ENCODE results near the gene LYRM9.
"Not testable (repeated sequence)": the region's sequence is repeated elsewhere in the genome, so short reads cannot be mapped to it uniquely, and the experiment has no call there.

The LYRM9 gene

GRCh38 chr17:27892866-27893769, at the start of gene LYRM9:
LYRM9 (minus strand) TSS chr17:27893365; CDS start chr17:27882694, 10,671 bp downstream.
- DNase-seq (ENCODE audit: low spot score): peak; percentile 87

- no peak for DNase-seq (ENCODE audit: low spot score)
These were observed 47.6 kb upstream of the LYRM9 start for GRCh38 chr17:27940503-27941428.

GRCh38 chr17:27939474-27940465, 46.6 kb upstream of the LYRM9 start:
- no peak for DNase-seq (ENCODE audit: low spot score)

GRCh38 chr17:27938864-27939263, 45.7 kb upstream of the LYRM9 start:
- DNase-seq (ENCODE audit: low spot score): no peak

GRCh38 chr17:27938241-27938640, 45.1 kb upstream of the LYRM9 start:
- no peak for DNase-seq (ENCODE audit: low spot score)

GRCh38 chr17:27937025-27937546, 43.9 kb upstream of the LYRM9 start:
- DNase-seq (ENCODE audit: low spot score): no peak

GRCh38 chr17:27930000-27930399, 36.8 kb upstream of the LYRM9 start:
- no peak for DNase-seq (ENCODE audit: low spot score)

- no peak for DNase-seq (ENCODE audit: low spot score)
These were observed 35.4 kb upstream of the LYRM9 start for GRCh38 chr17:27928587-27928986.

- DNase-seq (ENCODE audit: low spot score): no peak
These were observed 34.6 kb upstream of the LYRM9 start for GRCh38 chr17:27927781-27928180.

- no peak for DNase-seq (ENCODE audit: low spot score)
These were observed 28.4 kb upstream of the LYRM9 start for GRCh38 chr17:27921599-27921998.

- DNase-seq (ENCODE audit: low spot score): no peak
These were observed 27.9 kb upstream of the LYRM9 start for GRCh38 chr17:27921077-27921476.

- no peak for DNase-seq (ENCODE audit: low spot score)
These were observed 27.4 kb upstream of the LYRM9 start for GRCh38 chr17:27920569-27920968.

GRCh38 chr17:27919079-27919478, 25.9 kb upstream of the LYRM9 start:
- DNase-seq (ENCODE audit: low spot score): no peak

GRCh38 chr17:27918498-27918897, 25.3 kb upstream of the LYRM9 start:
- DNase-seq (ENCODE audit: low spot score): no peak

- DNase-seq (ENCODE audit: low spot score): no peak
These were observed 23.8 kb upstream of the LYRM9 start for GRCh38 chr17:27917000-27917399.

- no peak for DNase-seq (ENCODE audit: low spot score)
These were observed 22.5 kb upstream of the LYRM9 start for GRCh38 chr17:27915709-27916108.

- no peak for DNase-seq (ENCODE audit: low spot score)
These were observed 21.2 kb upstream of the LYRM9 start for GRCh38 chr17:27914382-27914781.

GRCh38 chr17:27912964-27913363, 19.8 kb upstream of the LYRM9 start:
- no peak for DNase-seq (ENCODE audit: low spot score)

GRCh38 chr17:27912299-27912698, 19.1 kb upstream of the LYRM9 start:
- DNase-seq (ENCODE audit: low spot score): not testable (repeated sequence)

- DNase-seq (ENCODE audit: low spot score): no peak
These were observed 14.9 kb upstream of the LYRM9 start for GRCh38 chr17:27907976-27908558.

- DNase-seq (ENCODE audit: low spot score): no peak
These were observed 13.5 kb upstream of the LYRM9 start for GRCh38 chr17:27906623-27907022.
